ENCODE results near the gene RPL28. TPM values are rescaled to one million over a fixed set of nuclear protein-coding genes. Genes with fewer than 3 reads are reported as not detected.

RPL28 gene
- total and polyA plus RNA-seq, 10 of the 15 experiments (the other 5 are each of a cell fraction or from before 2014, with no cell fraction given), result 260 to 3,542 (median 891) TPM

- TF ChIP-seq ZBTB4 (CRISPR knock-in tag; IDR thresholded peaks at IDR 0.05), result no peak
- TF ChIP-seq NRF1 (conservative IDR thresholded peaks at IDR 0.05; ENCODE audit: low read depth, low read length), result 0 out of 2 replicates have a peak, but pooled peaks have one; percentile 4
- 0 out of 2 replicates have a peak, but pooled peaks have one; percentile 9 for TF ChIP-seq NR2F1 (conservative IDR thresholded peaks at IDR 0.05)
- TF ChIP-seq RUNX3 (IDR thresholded peaks at IDR 0.05; ENCODE audit: low read length), result peak; percentile 72
- no peak for TF ChIP-seq ZNF622 (IDR thresholded peaks at IDR 0.05)
- no peak for TF ChIP-seq LARP7 (IDR thresholded peaks at IDR 0.05)
- TF ChIP-seq SIN3A (IDR thresholded peaks at IDR 0.05; ENCODE audit: low read depth, low read length), result peak; percentile 53; the same call in 1 of the 2 replicates
- TF ChIP-seq NFYA (IDR thresholded peaks at IDR 0.05; ENCODE audit: borderline replicate concordance, low read depth, low read length), result peak; percentile 39; the same call in 1 of the 2 replicates
- 0 out of 2 replicates have a peak, but pooled peaks have one; percentile 29 for TF ChIP-seq TBL1XR1 (IDR thresholded peaks at IDR 0.05; ENCODE audit: low read depth, low read length)
- peak; percentile 57 for TF ChIP-seq ATF7 (IDR thresholded peaks at IDR 0.05; ENCODE audit: low read depth)
- TF ChIP-seq, protein P1, sequence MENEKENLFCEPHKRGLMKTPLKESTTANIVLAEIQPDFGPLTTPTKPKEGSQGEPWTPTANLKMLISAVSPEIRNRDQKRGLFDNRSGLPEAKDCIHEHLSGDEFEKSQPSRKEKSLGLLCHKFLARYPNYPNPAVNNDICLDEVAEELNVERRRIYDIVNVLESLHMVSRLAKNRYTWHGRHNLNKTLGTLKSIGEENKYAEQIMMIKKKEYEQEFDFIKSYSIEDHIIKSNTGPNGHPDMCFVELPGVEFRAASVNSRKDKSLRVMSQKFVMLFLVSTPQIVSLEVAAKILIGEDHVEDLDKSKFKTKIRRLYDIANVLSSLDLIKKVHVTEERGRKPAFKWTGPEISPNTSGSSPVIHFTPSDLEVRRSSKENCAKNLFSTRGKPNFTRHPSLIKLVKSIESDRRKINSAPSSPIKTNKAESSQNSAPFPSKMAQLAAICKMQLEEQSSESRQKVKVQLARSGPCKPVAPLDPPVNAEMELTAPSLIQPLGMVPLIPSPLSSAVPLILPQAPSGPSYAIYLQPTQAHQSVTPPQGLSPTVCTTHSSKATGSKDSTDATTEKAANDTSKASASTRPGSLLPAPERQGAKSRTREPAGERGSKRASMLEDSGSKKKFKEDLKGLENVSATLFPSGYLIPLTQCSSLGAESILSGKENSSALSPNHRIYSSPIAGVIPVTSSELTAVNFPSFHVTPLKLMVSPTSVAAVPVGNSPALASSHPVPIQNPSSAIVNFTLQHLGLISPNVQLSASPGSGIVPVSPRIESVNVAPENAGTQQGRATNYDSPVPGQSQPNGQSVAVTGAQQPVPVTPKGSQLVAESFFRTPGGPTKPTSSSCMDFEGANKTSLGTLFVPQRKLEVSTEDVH (IDR thresholded peaks at IDR 0.05; ENCODE audit: low read depth, partially characterized antibody), result peak; percentile 84
- TF ChIP-seq NR2C1 (IDR thresholded peaks at IDR 0.05), result no peak
- TF ChIP-seq SREBF1 (IDR thresholded peaks at IDR 0.05; ENCODE audit: low read length), result no peak; the same call in 1 of the 2 replicates
- TF ChIP-seq FOS (IDR thresholded peaks at IDR 0.05; ENCODE audit: borderline replicate concordance, extremely low read depth, insufficient read length), result peak; percentile 84
- peak; percentile 84; the same call in 1 of the 2 replicates for TF ChIP-seq RFX5 (IDR thresholded peaks at IDR 0.05; ENCODE audit: low read depth, low read length)
- peak; percentile 94 for TF ChIP-seq CREM (IDR thresholded peaks at IDR 0.05; ENCODE audit: low read depth)
- TF ChIP-seq YY1 (IDR thresholded peaks at IDR 0.05; ENCODE audit: low read depth, low read length), result 0 out of 2 replicates have a peak, but pooled peaks have one; percentile 25
- no peak for TF ChIP-seq IRF4 (IDR thresholded peaks at IDR 0.05; ENCODE audit: low read depth, low read length)
- no peak; the same call in 1 of the 2 replicates for TF ChIP-seq POLR2AphosphoS2 (IDR thresholded peaks at IDR 0.05; ENCODE audit: low read depth, low read length)
- TF ChIP-seq BHLHE40 (IDR thresholded peaks at IDR 0.05; ENCODE audit: borderline replicate concordance in 1 of 2, low read depth in 2 of 2, low read length in 1 of 2), result peak in 1 of 2 experiments; percentile 37; a peak in 1 of 4 replicates
- TF ChIP-seq BACH1 (IDR thresholded peaks at IDR 0.05; ENCODE audit: borderline replicate concordance), result peak; percentile 36; the same call in 1 of the 2 replicates
- 0 out of 2 replicates have a peak, but pooled peaks have one; percentile 22 for TF ChIP-seq SREBF2 (IDR thresholded peaks at IDR 0.05; ENCODE audit: low read length)
These were observed 46.4 kb upstream of the RPL28 start, which contains the start of gene KMT5C (continued) for GRCh38 chr19:55339105-55339888.
